Astrocyte of the hippocampus (primary cell): ENCODE data around the gene MST1.

Source experiments
- DNase-seq: peaks from one replicate; pipeline ENCODE4 v3.0.0; 2011; ENCODE audit warnings: low read depth, low spot score

Gene MST1

DNA sequence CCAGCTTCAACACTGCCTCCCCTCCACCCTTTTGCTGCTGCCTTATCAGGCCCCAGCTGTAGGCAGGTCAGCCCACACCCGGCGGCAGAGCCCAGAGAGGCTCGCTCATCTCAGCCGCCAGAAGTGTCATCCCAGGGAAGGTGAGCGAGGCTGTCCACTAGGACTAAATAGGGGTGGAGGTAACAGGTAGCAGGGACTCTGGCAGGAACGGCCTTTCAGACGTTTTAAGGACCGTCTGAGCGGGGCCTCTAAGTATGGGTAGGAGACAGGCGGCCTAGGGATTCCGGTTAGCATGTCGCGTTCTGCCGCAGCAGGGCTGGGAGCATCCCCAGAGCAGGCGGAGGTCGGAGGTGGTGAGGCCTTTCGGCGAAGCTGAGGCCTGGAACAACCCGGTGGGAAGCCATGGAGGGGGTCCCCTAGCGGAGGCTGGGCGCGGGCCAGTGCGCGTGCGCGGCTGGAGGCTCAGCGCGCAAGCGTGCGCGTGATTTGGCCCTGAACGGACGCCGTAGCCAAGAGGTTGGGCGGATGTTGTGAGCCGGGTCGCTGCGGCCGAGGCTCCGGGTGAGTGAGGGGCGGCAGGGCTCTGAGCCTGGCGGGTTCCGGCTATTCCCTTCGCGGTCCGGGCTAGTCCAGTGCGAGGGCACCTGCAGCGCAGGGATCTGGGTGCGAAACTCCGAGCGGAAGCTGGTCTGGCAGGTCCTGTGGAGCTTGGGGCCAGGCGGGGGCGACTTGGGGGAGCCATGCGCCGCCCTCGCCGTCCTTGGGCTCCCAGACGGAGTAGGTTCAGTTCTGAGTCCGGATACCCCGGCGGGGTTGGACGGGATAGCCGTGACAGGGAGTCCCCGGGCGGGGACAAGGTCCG is at the start of gene MST1, which contains the start of gene RNF123:
Gene MST1 (minus strand): TSS at position 429 of the 862 bp plus-strand sequence. CDS start 783 bp downstream, outside the sequence.
Gene RNF123 (plus strand): TSS at position 512 of the 862 bp plus-strand sequence. CDS start 1,609 bp downstream, outside the sequence.
- DNase-seq = peak; percentile 97

DNA sequence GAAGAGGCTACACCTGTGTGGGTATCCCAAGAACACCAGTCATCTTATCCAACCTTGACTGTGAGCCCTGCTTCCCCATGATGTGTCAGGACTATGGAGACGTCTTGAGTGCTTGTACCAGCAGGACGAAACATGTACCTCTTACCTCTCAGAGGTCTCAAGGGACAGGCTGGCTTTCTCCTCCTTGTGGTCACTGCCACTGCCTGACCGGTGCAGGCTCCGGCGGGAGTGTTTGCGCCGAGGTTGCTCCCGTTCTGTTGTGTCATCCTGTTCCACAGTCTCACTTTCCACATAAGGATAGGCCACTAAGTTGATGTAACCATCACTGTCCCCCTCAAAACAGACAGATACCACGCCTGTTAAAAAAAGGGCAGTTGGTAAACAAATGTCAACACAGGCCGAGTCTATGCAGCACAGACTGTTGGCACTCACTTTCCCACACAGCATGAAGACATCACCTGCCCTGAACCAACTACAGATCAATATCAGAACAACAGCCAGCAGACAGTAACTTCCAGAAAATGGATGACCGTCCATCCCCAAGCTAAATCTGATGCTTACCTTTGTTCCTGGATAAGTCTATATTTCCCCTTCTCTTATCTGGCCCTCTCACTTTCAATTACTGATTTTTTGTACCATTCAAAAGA is 48.9 kb upstream of the MST1 start:
- no peak for DNase-seq

DNA sequence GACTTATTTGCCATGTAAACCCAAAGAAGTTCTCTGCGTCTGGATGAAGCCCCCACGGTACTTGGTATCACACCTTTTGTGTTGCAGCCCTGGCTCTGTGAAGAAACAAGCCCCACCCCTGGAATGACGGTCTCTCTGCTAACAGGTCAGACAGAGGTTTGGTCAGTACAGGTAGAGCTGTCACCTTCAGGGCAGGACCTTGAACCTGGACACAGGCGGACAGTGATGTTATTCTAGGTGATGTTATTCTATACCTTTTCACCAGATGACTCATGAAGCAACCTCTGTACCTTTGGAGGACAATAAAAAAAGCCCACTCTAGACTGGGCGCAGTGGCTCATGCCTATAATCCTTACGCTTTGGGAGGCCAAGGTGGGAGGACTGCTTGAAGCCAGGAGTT is 45.5 kb upstream of the MST1 start:
- DNase-seq = no peak

DNA sequence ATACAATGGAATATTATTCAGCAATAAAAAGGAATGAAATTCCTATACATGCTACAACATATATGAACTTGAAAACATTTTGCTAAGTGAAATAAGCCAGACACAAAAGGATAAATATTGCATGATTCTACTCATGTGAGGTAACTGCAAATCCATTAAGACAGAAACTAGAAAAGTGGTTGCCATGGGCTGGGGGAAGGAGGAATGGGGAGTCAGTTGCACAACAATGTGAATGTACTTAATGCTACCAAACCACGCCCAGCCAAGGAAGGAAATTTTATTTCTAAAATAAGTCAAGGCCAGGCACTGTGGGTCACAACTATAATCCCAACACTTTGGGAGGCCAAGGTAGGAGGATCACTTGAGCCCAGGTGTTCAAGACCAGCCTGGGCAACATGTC is 44.3 kb upstream of the MST1 start:
- no peak for DNase-seq

DNA sequence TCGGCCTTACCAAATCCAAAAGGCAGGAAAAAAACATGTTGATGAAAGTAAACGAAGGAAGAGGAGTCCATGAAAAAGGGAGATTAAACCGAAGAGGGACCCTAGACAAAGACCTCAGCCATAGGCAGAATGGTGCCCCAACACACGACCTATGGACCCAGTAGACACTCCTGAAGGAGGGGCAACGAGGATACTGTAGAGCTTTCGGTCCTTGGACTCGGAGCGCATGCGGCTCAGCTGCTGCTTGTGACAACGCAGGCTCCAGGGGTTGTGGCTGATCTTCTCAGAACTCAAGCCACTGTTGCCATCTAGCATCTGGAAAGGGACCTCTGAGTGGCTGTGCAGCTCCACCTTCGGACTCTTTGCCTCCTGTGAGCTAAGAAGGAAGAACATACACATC is 43.3 kb upstream of the MST1 start:
- no peak for DNase-seq

DNA sequence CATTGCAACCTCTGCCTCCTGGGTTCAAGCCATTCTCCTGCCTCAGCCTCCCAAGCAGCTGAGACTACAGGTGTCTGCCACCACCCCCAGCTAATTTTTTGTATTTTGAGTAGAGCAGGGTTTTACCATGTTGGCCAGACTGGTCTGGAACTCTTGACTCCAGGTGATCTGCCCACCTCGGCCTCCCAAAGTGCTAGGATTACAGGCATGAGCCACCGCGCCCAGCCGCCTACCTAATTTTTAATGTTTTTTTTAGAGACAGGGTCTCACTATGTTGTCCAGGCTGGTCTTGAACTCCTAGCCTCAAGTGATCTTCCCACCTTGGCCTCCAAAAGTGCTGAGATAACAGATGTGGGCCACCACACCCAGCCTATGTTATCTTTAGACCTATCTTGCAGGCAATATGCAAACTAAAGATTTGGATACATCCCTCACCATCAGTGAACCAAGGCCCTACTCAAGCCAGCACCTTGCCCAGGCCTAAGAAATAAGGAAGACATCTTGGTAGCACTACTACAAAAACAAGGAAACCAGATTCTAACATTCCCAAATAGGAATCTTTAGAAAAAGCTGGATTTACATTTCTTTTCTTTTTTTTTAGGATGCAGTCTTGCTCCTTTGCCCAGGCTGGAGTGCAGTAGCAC is 40.8 kb upstream of the MST1 start:
- DNase-seq = no peak

DNA sequence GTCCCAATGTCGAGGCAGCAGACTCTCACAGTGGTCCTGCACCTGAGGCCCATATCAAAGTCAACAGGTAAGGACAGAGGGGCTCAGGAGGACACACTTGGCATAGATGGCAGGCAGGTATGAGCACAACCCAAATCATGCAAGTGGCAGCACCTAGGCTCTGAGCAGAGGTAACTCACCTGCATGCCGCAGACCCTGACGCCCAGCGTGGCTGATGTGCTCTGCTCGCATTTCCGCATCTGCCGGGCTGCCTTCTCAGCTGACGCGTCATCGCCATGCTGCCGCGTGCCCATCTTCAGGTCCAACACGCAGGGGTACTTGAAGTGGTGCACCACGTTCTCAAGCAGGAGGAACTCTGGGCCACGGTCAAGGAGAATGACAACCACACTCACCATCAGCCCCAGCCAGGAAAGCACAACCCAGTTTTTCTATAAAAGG is 38.7 kb upstream of the MST1 start:
- no peak for DNase-seq

DNA sequence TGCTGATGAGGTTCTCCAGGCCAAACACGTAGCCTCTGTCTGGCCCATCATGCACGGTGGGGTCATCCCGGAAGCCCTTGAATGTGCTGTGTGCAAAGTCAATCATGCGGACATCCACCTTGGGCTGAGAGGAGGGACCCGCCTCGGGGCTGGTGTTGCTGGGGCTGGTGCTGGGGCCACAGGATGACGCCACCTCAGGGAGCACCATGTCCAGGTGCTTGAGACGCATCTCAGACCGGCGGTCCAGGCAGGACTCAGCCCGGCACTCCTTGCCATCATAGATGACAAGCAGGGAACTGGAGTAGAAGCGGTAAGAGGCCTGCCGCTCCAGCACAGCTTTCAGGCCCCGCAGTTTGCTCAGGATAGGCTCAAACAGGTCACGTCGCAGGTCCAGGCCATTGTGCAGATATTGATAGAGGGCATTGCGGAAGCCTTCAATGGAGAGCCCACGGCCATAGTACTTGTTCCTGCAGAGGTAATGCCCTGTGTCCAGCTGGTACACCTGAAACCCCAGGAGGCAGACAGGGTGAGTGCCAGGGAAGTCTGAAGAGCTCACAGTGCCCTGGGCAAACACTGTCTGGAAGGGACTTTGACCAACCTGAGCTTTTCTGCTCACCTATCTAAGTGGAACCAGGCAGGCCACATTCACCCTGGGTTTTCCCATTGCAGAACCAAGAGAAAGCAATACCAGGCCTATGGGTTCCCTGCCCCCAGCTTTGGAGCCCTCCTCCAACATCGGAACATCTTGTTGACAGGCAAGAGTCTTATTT is 38.1 kb upstream of the MST1 start:
- no peak for DNase-seq

DNA sequence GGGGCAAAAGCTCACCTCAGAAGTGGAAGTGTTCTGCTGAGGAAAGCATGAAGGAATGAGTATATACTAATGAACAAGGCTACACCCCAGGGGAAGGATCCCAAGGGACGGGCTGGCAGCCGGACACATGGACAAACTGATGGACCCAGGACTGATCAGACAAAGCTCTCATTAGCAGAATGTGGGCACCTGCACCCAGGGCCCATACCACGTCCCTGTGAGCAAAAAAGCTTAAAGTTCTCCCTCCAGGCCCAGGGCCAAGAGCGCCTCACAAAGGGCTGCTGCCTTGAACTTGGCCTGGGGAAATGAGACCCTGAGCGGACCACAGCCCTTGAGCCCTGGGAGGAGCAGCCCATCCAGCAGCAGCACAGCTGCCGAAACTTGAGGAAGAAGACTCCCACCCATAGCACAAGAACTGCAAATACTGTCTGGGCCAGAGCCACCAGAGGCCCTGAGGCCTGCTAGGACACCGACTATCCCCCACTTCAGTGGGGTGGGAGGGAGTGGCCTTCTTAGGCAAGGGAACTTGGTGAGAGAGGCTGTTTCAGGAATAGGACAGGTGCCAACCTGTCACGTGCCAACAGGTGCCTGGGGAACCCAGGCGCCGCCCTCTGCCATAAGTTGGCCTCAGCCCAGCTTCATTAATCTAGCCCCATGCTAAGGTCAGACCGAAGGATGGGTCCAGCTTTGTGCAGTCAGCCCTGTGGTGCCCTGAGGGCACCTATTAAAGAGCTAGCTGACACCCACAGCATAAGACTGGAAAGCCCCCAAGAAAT is 36.8 kb upstream of the MST1 start:
- DNase-seq = no peak

DNA sequence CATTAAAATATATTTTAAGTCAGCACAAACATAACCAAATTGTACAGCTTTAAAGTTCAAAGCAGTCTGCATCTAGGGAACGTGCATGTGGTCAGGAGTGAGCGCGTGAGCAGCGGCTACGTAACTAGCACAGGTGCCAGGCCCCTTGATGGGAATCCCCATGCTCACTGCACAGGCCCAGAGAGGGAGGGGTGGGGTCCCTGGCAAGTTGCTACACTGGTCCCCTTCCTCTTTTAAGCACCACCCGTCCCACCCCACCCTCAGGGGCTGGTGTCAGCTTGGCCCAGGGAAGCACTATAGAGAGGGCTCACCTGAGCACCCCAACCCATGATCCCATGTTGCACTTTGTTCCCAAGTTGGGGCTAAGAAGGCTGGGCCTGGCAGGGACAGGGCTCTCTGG is 35.3 kb upstream of the MST1 start:
- no peak for DNase-seq

DNA sequence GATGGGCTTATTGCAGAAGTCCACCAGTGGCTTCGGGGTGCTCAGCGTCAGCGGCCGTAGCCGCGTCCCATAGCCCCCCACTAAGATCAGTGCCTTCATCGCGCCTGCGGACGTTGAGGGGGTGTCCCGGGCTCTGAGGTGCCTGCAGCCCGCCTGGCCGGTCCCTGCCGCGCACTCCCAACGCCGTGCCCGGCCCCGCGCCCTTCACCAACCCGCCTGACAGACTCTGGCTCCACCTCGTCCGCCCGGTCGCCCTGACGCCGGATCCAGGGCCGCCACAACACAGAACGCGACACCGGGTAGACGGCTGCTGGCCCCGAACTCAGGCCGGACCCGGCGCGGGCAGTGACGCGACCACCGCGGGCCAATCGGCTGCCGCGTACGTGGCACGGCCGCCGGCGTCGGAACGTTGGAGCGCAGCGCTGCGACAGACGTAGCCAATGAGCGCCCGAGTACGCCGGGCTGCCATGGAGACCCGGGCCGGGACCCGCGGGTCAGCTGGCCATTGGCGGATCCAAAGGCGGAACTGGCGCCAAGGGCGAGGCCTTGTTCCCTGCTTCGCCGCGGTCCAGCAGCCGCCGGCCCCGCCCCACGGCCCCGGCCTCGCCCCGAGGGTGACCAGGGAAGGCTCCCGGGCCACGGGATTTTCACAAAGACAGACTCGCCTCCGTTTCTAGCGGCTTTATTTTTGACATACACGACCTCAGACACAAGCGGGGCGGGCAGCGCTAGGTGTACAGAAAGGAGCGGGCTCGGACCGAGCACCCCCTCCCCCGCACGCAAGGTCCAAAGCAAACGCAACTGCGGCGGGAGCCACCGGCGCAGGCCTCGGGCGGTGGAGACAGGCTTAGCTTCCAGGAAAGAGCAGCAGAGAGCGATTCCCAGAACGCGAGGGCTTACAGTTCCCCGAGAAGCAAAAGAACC is 34.6 kb upstream of the MST1 start, which contains the start of gene GMPPB:
Gene GMPPB (minus strand): TSS at position 324 of the 924 bp plus-strand sequence. CDS start 225 bp downstream, at position 99.
- peak; percentile 99 for DNase-seq

DNA sequence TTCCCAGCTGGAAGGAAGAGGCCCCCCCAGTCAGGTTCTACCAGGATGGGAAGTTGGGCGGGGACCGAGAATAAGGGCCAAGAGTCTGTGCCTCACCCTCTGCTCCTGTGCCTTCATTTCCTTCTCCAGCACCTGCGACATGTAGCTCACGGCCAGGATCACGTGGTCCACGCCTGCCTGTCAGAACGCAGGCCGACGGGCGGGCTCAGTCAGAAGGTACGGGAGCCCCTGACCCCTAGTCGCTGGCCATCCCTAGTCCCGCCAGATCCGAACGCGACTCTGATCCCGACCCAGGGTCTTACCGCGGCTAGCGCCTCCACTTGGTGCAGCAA is 34.0 kb upstream of the MST1 start:
- peak; percentile 62 for DNase-seq

DNA sequence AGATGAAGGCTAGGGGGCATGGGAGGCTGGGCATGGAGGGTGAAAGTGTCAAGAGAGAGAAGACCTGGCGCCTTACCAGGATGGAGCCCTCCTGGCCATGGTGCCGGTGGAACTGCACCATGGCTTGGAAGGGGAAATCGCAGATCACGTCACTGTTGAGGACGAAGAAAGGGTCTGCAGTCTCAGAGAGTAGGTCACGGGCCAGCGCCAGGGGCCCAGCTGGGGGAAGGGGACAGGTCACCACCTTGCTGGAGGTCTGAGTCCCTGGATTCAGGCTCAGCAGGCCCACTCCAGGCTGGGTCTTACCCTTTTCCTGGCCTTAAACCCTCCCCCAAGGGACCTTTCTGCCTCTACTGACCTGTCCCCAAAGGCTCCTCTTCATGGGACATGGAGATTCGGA is 33.6 kb upstream of the MST1 start:
- no peak for DNase-seq

DNA sequence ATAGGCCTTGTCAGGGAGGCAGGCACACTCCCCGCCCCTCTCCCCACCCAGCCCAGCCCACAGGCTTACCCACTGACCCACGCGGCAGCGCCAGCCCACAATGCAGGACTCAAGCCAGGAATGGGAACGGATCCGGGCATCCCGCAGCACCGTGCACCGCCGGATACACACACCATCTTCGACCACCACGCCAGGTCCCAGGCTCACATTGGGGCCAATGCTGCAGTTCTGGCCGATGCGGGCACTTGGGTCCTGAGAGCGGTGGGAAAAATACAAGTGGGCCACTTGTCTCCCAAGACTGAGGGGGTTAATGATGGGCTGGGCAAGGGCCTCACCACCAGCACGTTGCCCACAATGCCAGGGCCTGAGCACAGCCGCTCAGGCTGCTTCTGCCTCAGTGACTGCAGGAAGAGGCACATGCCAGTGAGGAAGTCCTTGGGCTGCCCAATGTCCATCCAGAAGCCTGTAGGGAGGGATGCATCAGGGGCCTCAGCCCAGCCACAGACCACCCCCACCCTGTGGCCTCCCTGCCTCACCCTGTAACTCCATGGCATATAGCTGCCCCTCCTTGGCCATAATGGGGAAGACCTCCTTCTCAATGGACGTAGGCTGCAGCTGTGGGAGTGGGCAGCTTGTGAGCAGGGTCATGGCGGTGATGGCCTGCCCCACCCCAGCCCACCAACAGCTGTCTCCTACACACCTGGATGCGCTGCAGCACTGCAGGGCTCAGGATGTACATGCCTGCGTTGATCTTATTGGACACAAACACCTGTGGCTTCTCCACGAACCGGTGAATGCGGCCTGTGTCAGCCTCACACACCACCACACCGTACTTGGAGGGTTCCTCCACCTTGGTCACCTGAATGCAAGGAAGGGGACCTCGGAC is 32.9 kb upstream of the MST1 start:
- no peak for DNase-seq

DNA sequence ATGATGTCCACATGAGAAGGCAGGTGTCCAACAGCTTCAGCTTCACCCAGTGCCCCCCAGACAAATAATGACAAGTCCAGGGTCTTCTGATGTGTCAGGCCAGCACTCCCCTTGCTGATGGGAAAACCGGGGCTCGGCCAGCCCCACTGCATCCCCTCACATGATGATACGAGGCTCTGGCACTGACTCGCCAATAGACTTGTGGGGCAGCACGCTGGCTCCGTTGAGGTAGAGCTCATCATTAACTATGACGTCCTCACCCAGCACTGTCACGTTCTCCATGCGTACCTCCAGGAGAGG is 32.3 kb upstream of the MST1 start:
- no peak for DNase-seq

DNA sequence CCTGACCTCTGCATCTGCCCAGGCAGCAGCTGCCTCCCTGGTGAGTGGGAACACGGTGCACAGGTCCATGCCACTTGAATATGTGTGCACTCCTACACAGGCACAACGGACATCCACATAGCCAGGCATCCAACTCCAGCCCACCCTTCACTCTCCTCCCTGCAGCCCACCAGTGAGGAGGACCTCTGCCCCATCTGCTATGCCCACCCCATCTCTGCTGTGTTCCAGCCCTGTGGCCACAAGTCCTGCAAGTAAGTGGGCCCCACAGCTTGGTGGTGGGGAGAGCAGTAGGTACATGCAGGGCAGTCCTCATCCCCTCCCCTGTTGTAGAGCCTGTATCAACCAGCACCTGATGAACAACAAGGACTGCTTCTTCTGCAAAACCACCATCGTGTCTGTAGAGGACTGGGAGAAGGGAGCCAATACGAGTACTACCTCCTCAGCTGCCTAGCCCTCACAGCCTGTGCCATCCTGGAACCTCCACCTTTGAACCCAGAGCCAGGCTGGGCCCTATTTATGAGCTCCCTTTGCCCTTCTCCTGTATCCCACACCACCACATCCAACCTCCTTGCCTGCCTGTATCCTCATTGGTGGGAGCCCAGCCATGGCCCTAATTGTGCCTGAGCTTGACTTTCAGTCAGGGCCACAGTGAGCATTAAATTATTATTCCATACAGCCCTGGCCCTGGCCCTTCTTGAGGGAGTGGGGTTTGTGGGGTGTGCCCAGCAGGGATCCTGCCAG is 31.8 kb upstream of the MST1 start:
- no peak for DNase-seq

DNA sequence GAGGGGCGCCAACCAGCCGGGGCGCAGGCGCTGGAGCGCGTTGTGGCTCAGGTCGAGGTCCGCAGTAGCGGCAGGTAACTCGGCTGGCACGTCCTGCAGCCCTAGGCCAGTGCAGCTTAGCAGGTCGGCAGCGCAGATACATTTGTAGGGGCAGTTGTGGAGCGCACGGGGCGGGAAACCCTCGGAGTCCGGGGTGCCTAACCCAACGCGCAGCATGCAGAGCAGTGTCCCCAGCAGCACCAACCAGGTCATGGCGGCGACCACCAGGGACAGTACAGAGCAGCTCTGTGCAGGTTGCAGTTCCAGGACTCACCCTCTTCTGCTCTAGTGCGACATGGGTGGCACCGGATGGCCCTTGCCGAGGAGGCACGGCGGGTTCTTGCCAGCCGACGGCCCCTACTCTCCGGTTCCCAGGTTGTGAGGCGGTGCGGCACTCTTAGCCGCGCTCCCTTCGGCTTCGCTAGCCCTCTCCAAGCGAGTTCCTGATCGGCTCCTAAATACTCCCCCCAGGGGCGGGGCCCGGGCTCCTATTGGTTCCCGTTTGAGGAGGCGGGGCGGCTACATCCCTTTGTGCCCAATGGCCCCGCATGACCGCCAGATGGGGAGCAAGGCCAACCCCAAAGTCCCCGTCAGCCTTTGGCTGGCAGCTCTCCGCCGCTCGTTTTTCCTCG is 30.1 kb upstream of the MST1 start, which contains the start of gene AMIGO3:
Gene AMIGO3 (minus strand): TSS at position 471 of the 671 bp plus-strand sequence. CDS start 219 bp downstream, at position 252.
- peak; percentile 96 for DNase-seq

DNA sequence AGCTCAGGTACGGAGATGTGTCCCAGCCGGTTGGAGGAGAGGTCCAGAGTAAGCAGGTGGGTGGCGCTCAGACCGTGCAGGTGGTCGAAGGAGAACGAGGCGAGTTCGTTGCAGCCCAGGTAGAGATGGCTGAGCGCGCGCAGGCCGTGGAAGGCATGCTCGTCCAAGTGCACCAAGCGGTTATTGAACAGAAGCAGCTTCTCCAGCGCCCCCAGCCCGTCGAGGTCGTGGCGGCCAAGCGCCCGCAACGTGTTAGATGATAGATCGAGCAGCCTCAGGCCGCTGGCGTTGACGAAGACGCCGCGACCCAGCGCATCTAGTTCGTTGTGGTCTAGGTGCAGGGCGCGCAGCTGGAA is 29.6 kb upstream of the MST1 start:
- peak; percentile 28 for DNase-seq
